Muscle of arm (tissue), 12 donors: ENCODE data around the gene SHD. TPM values are rescaled to one million over a fixed set of nuclear protein-coding genes. Genes with fewer than 3 reads are reported as not detected.
A peak's percentile ranks its signal among the peaks of the same experiment; 100 is the strongest.

ENCODE experiments used
- DNase-seq: peaks from one replicate; pipeline ENCODE4 v3.0.0-alpha.2; 2013
- polyA plus RNA-seq, 12 donors: library from polyadenylated mRNA; unstranded; fragments of 120-200 nt; gene quantifications; one replicate each; pipeline ENCODE4 v1.2.1, GENCODE V29; 2013; ENCODE audit not compliant: insufficient read length in 12 of 12

The SHD gene
- polyA plus RNA-seq, 12 donors = 48.5 to 140 (median 91.9) TPM; not detected in 1

GRCh38 chr19:4295972-4296771, 17.1 kb downstream of the SHD start:
- peak; percentile 28 for DNase-seq

DNA sequence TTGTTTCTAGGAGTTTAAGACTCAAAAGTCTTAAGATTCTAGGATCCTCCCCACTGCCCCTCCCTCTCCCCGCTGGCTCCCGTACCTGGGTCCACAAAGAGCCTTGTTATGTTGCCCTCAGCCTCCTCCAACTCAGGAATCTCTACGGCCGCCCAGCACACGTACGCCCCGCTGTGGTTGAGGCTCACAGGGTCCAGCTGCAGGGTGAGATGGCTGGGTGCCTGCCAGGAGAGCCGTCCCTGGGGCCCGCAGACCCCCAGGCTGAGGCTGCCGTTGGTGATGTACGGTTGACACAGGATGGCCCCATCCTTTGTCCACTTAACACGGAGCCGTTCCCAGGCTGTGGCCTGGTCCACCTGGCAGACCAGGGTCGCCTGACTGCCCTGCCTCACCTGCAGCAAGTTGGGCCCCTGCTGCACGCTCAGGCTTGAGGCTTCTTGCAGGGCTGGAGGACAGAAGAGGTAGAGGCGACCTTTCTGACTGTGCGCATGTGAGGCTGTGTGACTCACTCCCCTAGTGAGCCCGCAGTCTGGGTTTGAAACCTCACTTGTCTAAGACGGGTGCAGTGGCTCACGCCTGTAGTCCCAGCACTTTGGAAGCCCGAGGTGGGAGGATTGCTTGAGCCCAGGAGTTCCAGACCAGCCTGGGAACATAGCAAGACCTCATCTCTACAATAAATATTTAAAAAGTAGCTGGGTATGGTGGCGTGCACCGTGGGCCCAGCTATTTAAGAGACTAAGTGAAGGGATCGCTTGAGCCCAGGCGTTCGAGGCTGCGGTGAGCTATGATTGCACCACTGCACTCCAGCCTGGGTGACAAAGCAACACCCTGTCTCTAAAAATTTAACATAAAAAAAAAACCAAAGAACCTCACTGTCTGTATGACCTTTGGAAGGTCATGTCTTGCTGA, 19.1 kb downstream of the SHD start:
- DNase-seq = no peak

DNA sequence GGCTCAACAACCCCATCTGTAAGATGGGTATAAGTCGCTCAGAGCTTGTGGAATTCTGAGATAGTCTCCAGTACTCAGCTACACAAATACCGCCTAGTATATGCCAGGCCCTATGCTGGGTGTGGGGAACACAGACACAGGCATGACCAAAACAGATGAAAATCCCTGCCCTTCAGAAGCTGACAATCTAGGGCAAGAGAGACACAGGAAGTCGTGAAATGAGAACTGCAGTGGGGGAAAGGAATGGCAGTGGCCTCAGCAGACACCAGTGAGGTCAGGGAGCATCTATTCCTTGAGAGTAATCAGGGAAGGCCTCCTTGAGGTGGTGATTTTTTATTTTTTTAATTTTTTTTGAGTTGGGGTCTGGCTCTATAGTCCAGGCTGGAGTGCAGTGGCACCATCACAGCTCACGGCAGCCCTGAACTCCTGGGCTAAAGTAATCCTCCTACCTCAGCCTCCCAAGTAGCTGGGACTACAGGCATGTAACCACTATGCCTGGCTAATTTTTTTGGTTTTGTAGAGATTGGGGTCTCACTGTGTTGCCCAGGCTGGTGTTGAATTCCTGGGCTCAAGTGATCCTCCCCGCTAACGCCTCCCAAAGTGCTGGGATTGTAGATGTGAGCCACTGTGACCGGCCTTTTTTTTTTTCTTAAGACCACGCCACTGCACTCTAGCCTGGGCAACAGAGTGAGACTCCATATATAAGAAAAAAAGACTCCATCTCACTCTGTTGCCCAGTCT, 19.9 kb downstream of the SHD start:
- no peak for DNase-seq

DNA sequence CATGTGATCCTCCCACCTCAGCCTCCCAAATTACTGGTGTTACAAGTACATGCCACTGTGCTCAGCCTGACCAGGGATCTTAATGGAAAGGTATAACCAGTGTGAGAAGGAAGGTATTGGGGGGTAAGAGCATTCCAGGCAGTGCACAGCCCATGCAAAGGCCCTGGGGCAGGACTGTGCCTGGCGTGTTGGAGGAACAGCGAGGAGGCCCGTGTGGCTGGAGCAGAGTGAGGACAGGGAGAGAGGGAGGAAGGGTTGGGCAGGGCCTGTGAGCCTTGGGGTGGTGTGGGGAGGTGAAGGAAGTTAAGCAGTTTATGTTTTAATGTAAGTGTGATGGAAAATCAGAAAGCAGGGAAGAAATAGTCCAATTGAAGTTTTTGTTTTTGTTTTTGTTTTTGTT, 21.5 kb downstream of the SHD start:
- DNase-seq = no peak

DNA sequence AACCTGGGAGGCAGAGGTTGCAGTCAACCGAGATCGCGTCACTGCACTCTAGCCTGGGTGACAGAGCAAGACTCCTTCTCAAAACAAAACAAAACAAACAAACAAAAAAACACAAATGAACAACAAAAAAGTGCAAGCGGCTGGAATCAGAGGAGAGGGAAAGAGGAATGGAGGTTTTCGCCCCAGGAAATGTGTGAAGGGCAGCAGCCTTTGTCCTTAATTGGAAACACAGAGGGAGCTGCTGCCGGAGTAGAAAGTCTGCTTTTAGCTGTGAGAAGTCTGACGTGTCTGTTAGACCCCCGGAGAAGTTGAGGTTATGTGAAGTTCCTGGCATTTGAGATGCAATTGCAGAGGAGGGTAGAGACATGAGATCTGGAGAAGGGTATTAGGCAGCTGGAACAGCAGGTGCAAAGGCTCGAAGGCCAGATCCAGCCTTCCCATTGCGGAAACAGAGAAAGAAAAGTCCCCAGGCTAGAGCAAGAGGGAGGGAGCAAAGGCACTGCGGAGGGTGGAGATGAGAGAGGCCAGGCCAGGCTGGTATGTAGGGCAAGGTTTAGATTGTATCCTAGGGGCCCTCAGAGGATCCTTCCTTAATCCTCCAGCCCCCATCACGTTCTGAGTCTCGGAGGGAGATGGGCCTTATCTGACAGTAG, 22.6 kb downstream of the SHD start:
- no peak for DNase-seq

- DNase-seq = no peak
These were observed 23.2 kb downstream of the SHD start, which contains the start of gene TMIGD2 for GRCh38 chr19:4302243-4302640. Gene TMIGD2, minus strand, starts transcription at chr19:4302389. Its CDS starts 4 bp downstream, at chr19:4302385.

DNA sequence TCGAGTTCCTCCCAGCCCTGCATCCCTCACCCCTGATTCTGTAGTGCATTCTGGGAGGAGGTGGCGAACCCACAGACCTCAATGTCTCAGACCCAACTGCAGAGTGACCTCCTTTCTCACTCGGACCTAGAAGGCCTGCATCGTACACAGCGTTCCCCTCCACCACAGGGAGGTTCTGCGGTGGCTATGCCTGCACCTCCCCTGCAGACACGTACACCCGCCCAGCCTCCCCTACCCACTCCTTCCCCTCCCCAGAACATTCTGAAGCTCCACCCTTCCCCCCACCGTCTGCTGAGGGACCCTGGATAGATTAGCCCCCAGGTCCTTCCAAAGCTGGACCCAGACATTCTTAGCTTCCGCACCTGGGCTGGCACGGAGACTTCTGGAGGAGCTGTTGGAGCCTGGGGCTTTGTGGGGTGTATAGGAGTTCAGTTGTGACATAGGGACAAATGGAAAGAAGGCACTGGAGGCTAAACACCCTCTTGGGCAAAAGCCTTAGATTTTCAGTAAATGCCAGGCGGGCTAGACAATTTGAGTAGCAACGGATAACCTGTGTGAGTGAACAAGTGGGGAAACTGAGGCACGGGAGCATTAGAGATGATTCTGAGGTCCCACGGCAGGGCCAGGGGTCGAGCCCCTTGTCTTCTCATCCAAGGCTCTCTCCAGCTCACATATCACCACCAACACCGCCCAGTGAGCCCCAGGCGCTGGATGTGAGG, 24.9 kb downstream of the SHD start:
- DNase-seq = no peak

DNA sequence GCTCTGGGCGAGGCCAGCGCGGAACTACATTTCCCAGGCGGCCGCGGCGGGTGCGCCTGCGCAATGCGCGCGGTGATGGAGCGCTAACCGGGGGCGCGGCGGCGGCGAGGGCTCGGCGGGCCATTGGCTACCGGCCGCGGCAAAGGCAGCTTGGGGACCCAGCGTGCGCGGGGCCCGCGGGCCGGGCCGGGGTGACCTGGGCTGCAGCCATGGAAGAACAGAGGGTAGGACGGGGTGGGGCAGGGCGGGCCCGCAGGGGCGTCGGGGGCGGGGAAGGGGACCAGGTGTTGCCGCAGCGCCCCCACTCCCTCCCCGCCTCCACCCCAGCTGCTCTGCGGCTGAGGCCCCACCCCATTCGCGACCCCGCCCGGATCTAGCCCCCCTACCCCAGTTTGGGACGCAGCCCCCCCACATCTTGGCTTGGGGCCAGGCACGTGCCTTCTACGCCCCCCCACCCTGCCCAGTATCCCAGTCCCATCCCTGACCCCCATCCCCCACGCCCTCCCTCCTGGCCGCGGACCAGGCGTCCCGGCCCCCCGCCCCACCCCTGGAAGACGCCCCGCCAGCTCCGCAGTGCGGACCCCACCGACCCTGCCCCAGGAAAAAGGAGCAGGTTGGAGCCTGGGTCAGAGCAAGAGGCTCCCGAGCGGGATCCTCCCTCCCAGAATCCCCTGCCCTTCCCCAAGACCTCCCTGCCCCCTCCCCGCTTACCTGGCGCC, 25.6 kb downstream of the SHD start, which contains the start of gene FSD1:
Gene FSD1, plus strand, starts transcription at position 61 of the 719 bp plus-strand sequence. Its CDS starts 149 bp downstream, at position 210.
- DNase-seq = no peak

DNA sequence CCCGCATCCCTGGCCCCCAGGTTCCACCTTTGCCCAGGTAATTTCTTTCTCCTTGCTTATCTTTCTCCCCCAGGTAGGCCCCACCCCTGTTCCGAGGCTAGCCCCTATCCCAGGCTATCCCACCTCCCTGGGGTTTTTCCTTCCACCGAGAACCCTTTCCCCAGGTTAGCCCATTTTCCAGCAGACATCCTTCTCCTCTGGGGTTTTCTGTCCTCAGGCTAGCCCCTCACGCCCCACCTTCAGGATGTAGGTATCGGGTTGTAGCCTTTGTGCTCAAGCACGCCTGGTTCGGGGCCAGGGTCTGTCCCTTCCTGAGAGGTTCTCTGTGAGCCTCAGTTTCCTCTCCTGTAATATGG, 26.2 kb downstream of the SHD start:
- no peak for DNase-seq

- no peak for DNase-seq
These were observed 26.6 kb downstream of the SHD start for GRCh38 chr19:4305659-4306058.

GRCh38 chr19:4310247-4311121, 31.4 kb downstream of the SHD start:
- DNase-seq = no peak

DNA sequence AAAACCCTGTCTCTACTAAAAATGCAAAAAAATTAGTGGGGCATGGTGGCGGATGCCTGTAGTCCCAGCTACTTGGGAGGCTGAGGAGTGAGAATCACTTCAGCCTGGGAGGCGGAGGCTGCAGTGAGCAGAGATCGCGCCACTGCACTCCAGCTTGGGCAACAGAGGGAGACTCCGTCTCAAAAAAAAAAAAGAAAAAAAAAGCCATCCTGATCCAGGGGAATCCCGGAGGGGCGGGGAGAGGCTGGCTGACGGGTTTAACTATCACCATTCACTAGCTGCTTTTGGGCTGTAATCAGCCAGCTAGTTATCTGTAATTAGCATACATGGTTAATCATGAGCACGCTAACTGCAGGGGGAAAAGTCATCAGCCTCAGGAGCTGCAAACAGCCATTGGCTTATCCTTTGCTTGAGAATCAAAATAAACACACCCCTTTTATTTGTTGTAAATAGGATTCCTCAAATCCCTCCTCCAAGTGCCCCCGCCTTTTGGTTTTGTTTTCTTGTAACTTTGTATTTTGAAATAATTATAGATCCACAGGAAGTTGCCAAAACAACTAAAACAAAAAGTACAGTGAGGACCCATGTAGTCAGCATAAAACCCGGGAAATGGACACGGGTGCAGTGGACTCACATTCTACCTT, 34.9 kb downstream of the SHD start:
- DNase-seq = no peak

DNA sequence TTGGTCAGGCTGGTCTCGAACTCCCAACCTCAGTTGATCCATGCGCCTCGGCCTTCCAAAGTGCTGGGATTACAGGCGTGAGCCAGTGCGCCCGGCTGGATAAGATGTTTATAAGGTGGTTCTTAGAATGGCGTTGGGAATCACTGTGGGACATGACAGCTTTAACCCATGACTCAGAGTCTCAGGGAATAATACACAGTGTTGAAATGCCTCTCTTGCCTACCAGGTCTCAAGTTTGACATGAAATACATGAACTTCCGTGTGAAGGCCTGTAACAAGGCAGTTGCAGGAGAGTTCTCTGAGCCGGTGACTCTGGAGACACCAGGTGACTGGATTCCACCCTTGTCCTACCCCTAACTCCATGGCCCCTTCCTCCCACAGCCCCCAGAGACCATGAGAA, 37.9 kb downstream of the SHD start:
- DNase-seq = no peak

GRCh38 chr19:4318460-4318859, 39.4 kb downstream of the SHD start:
- no peak for DNase-seq

GRCh38 chr19:4319067-4319718, 40.1 kb downstream of the SHD start:
- no peak for DNase-seq

GRCh38 chr19:4320419-4320818, 41.4 kb downstream of the SHD start:
- no peak for DNase-seq

DNA sequence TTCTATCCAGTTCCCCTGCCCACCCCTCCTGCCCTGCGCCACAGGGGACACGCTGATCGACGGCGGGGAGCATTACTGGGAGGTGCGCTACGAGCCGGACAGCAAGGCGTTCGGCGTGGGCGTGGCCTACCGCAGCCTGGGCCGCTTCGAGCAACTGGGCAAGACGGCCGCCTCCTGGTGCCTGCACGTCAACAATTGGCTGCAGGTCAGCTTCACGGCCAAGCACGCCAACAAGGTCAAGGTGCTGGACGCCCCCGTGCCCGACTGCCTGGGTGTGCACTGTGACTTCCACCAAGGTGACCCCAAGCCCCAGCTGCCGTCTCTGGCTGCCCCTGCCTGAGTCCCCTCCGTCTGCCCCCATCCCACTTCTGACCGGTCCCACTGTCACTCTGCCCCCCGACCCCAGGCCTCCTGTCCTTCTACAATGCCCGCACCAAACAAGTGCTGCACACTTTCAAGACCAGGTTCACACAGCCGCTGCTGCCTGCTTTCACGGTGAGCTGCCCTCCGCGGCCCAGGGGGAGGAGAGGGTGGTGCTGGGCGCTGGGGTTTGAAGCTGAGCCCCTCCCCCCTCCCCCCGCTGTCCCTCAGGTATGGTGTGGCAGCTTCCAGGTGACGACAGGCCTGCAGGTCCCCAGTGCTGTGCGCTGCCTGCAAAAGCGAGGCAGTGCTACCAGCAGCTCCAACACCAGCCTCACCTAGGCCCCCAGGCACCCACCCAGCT, 44.0 kb downstream of the SHD start:
- no peak for DNase-seq
